Gastroesophageal sphincter (tissue), 3 donors: ENCODE results near the gene TRABD2B.

ENCODE experiments used
- CTCF ChIP-seq, 4 experiments: fragments of 200-600 bp in 2 of 4; fragments of 450-650 bp in 2 of 4; sonication (generic) in 1 of 4; IDR thresholded peaks; one replicate each; pipeline ENCODE4 v1.5.1; 2017 to 2019; ENCODE audit warnings: antibody characterized with exemption in 4 of 4, mild to moderate bottlenecking in 2 of 4, moderate library complexity in 2 of 4
- POLR2A ChIP-seq, 2 donors: fragments of 450-650 bp; IDR thresholded peaks; one replicate each; pipeline ENCODE4 v1.6.1; 2017; ENCODE audit warnings: antibody characterized with exemption in 2 of 2, mild to moderate bottlenecking in 2 of 2, moderate library complexity in 1 of 2

- TF ChIP-seq CTCF (IDR thresholded peaks at IDR 0.05), result no peak
- TF ChIP-seq POLR2A (IDR thresholded peaks at IDR 0.05), result no peak
Observed at GRCh38 chr1:47927165-47927564, 70.0 kb downstream of the TRABD2B start.
